NCI-H510A (cell line): ENCODE measurements around the gene MEGF10.

ENCODE experiments used
- DNase-seq: peaks from one replicate; lab custom pipeline; 2025; lab: John Stamatoyannopoulos, UW

The MEGF10 gene

GRCh38 chr5:127326976-127327755 lies 36.6 kb downstream of the MEGF10 start:
- DNase-seq, result no peak

- no peak for DNase-seq
Measured at GRCh38 chr5:127330116-127330515, 39.5 kb downstream of the MEGF10 start.

- no peak for DNase-seq
Measured at GRCh38 chr5:127331890-127332649, 41.5 kb downstream of the MEGF10 start.

- no peak for DNase-seq
Measured at GRCh38 chr5:127333483-127333882, 42.9 kb downstream of the MEGF10 start.

GRCh38 chr5:127335381-127335780 lies 44.8 kb downstream of the MEGF10 start:
- no peak for DNase-seq

GRCh38 chr5:127337876-127338275 lies 47.3 kb downstream of the MEGF10 start:
- DNase-seq, result no peak

- no peak for DNase-seq
Measured at GRCh38 chr5:127338501-127338900, 47.9 kb downstream of the MEGF10 start.

GRCh38 chr5:127340606-127341005 lies 50.0 kb downstream of the MEGF10 start:
- no peak for DNase-seq

- no peak for DNase-seq
Measured at GRCh38 chr5:127342364-127342763, 51.8 kb downstream of the MEGF10 start.

- DNase-seq, result no peak
Measured at GRCh38 chr5:127343313-127343712, 52.7 kb downstream of the MEGF10 start.

GRCh38 chr5:127343866-127344265 lies 53.3 kb downstream of the MEGF10 start:
- no peak for DNase-seq

- no peak for DNase-seq
Measured at GRCh38 chr5:127344931-127345330, 54.3 kb downstream of the MEGF10 start.

- DNase-seq, result no peak
Measured at GRCh38 chr5:127351418-127351817, 60.8 kb downstream of the MEGF10 start.

GRCh38 chr5:127352068-127352467 lies 61.5 kb downstream of the MEGF10 start:
- no peak for DNase-seq

GRCh38 chr5:127353327-127353726 lies 62.7 kb downstream of the MEGF10 start:
- DNase-seq, result no peak

GRCh38 chr5:127353796-127354195 lies 63.2 kb downstream of the MEGF10 start:
- DNase-seq, result no peak

GRCh38 chr5:127355337-127355736 lies 64.7 kb downstream of the MEGF10 start:
- DNase-seq, result no peak

GRCh38 chr5:127358284-127358683 lies 67.7 kb downstream of the MEGF10 start:
- no peak for DNase-seq

- DNase-seq, result no peak
Measured at GRCh38 chr5:127358740-127359139, 68.1 kb downstream of the MEGF10 start.

GRCh38 chr5:127359502-127359901 lies 68.9 kb downstream of the MEGF10 start:
- no peak for DNase-seq

- DNase-seq, result no peak
Measured at GRCh38 chr5:127363403-127363802, 72.8 kb downstream of the MEGF10 start.

GRCh38 chr5:127367029-127367428 lies 76.4 kb downstream of the MEGF10 start:
- DNase-seq, result no peak

- DNase-seq, result no peak
Measured at GRCh38 chr5:127367946-127368465, 77.4 kb downstream of the MEGF10 start.
